Measurements from ENCODE around the gene TNFAIP3. TPM values are rescaled to one million over a fixed set of nuclear protein-coding genes. Genes with fewer than 3 reads are reported as not detected.
A peak's percentile ranks its signal among the peaks of the same experiment; 100 is the strongest.

Gene TNFAIP3
- total RNA-seq, 1 donor from 2014 or later = 16.8 TPM

GRCh38 chr6:137923866-137924653 is 57.0 kb downstream of the TNFAIP3 start:
- H3K4me3 ChIP-seq (ENCODE audit: insufficient read depth, low read depth, low read length) = no peak overlapping the region
- no peak overlapping the region for H2AFZ ChIP-seq (ENCODE audit: low read depth, low read length)
- no peak overlapping the region for H3K4me2 ChIP-seq (ENCODE audit: low read length)
- H3K27ac ChIP-seq (ENCODE audit: low read depth, low read length) = no peak overlapping the region
- Mint-ChIP-seq H3K27me3 (ENCODE audit: low read depth, unreplicated experiment) (no peaks in the 10 kb centered on the region), H3K27ac (ENCODE audit: unreplicated experiment) (no peak overlapping the region), H3K36me3 (ENCODE audit: low read depth, unreplicated experiment) (no peaks in the 10 kb centered on the region), H3K4me3 (ENCODE audit: unreplicated experiment) (no peak overlapping the region), H3K4me1 (ENCODE audit: low read depth, unreplicated experiment) (peaks cover 43% of the 10 kb centered on the region), H3K9me3 (ENCODE audit: unreplicated experiment) (no peaks in the 10 kb centered on the region)
- H3K27me3 ChIP-seq (ENCODE audit: insufficient read depth, low read length) = no peaks in the 10 kb centered on the region
- no peaks in the 10 kb centered on the region for H4K20me1 ChIP-seq (ENCODE audit: insufficient read depth, low read length)
- TF ChIP-seq EZH2 (IDR thresholded peaks at IDR 0.05; ENCODE audit: insufficient read depth, low read length) (no peak), CTCF (IDR thresholded peaks at IDR 0.05; ENCODE audit: insufficient read depth, low read depth, low read length) (no peak)
- H3K79me2 ChIP-seq (ENCODE audit: insufficient read depth, low read length) = no peaks in the 10 kb centered on the region
- H3K36me3 ChIP-seq (ENCODE audit: insufficient read depth, low read length) = no peaks in the 10 kb centered on the region
- FAIRE-seq (no peak), DNase-seq (ENCODE audit: low read depth) (no peak)
- H3K4me1 ChIP-seq (ENCODE audit: insufficient read depth, low read length) = peaks cover 32% of the 10 kb centered on the region
- H3K9ac ChIP-seq (ENCODE audit: low read length) = no peak overlapping the region
- H3K9me3 ChIP-seq (ENCODE audit: insufficient read depth, low read depth, low read length) = no peaks in the 10 kb centered on the region

- H3K27ac Mint-ChIP-seq (ENCODE audit: unreplicated experiment) = peak overlapping the region; percentile 44
- H4K20me1 ChIP-seq (ENCODE audit: insufficient read depth, low read length) = no peaks in the 10 kb centered on the region
- H2AFZ ChIP-seq (ENCODE audit: low read depth, low read length) = no peak overlapping the region
- FAIRE-seq (no peak), DNase-seq (ENCODE audit: low read depth) (no peak)
- no peak overlapping the region for H3K9ac ChIP-seq (ENCODE audit: low read length)
- H3K4me3 Mint-ChIP-seq (ENCODE audit: unreplicated experiment) = no peak overlapping the region
- TF ChIP-seq EZH2 (IDR thresholded peaks at IDR 0.05; ENCODE audit: insufficient read depth, low read length) = no peak
- no peak for TF ChIP-seq CTCF (IDR thresholded peaks at IDR 0.05; ENCODE audit: insufficient read depth, low read depth, low read length)
- no peaks in the 10 kb centered on the region for H3K27me3 Mint-ChIP-seq (ENCODE audit: low read depth, unreplicated experiment)
- peaks cover 43% of the 10 kb centered on the region for H3K4me1 Mint-ChIP-seq (ENCODE audit: low read depth, unreplicated experiment)
- no peaks in the 10 kb centered on the region for H3K27me3 ChIP-seq (ENCODE audit: insufficient read depth, low read length)
- no peak overlapping the region for H3K4me2 ChIP-seq (ENCODE audit: low read length)
- no peaks in the 10 kb centered on the region for H3K79me2 ChIP-seq (ENCODE audit: insufficient read depth, low read length)
- peaks cover 32% of the 10 kb centered on the region for H3K4me1 ChIP-seq (ENCODE audit: insufficient read depth, low read length)
- no peaks in the 10 kb centered on the region for H3K36me3 ChIP-seq (ENCODE audit: insufficient read depth, low read length)
- no peaks in the 10 kb centered on the region for H3K9me3 Mint-ChIP-seq (ENCODE audit: unreplicated experiment)
- no peaks in the 10 kb centered on the region for H3K36me3 Mint-ChIP-seq (ENCODE audit: low read depth, unreplicated experiment)
- H3K4me3 ChIP-seq (ENCODE audit: insufficient read depth, low read depth, low read length) = no peak overlapping the region
- no peaks in the 10 kb centered on the region for H3K9me3 ChIP-seq (ENCODE audit: insufficient read depth, low read depth, low read length)
- no peak overlapping the region for H3K27ac ChIP-seq (ENCODE audit: low read depth, low read length)
Measured at GRCh38 chr6:137925141-137925698, 58.2 kb downstream of the TNFAIP3 start.

All from astrocyte (in vitro differentiated cells and primary cell).